ENCODE measurements around the gene ETNPPL.

GRCh38 chr4:108763226-108763593 lies 357 bp upstream of the ETNPPL start:
- TF ChIP-seq CTCF (IDR thresholded peaks at IDR 0.05) (no peak), POLR2A (IDR thresholded peaks at IDR 0.05) (no peak)
